Activated CD4-positive, alpha-beta T cell treated with anti-CD3 and anti-CD28 coated beads, Interleukin-2, amount 50 U/mL, for 48 hours (primary cell): ENCODE results near the gene COL6A1.
"Not testable (repeated sequence)": the region's sequence is repeated elsewhere in the genome, so short reads cannot be mapped to it uniquely, and the experiment has no call there.

Experiments
- DNase-seq, 2 experiments: peaks; one replicate each; pipeline ENCODE4 v3.0.0-alpha.2; 2020

The COL6A1 gene

GRCh38 chr21:46033410-46034400 lies 52.1 kb downstream of the COL6A1 start:
- DNase-seq, result no peak

GRCh38 chr21:46035809-46036695 lies 54.5 kb downstream of the COL6A1 start:
- no peak for DNase-seq

GRCh38 chr21:46036696-46037330 lies 55.2 kb downstream of the COL6A1 start:
- DNase-seq, result no peak

- DNase-seq, result no peak
These were observed 56.1 kb downstream of the COL6A1 start for GRCh38 chr21:46037331-46038325.

GRCh38 chr21:46038341-46038829 lies 56.8 kb downstream of the COL6A1 start:
- DNase-seq, result no peak

- no peak for DNase-seq
These were observed 57.4 kb downstream of the COL6A1 start for GRCh38 chr21:46038871-46039397.

- DNase-seq, result no peak
These were observed 58.5 kb downstream of the COL6A1 start for GRCh38 chr21:46039891-46040660.

GRCh38 chr21:46040707-46041106 lies 59.1 kb downstream of the COL6A1 start:
- DNase-seq, result no peak

- DNase-seq, result no peak
These were observed 59.6 kb downstream of the COL6A1 start for GRCh38 chr21:46041183-46041582.

- no peak for DNase-seq
These were observed 63.6 kb downstream of the COL6A1 start for GRCh38 chr21:46045154-46045553.

- no peak for DNase-seq
These were observed 64.9 kb downstream of the COL6A1 start for GRCh38 chr21:46046471-46046870.

GRCh38 chr21:46046906-46047305 lies 65.3 kb downstream of the COL6A1 start:
- not testable (repeated sequence) for DNase-seq

- DNase-seq, result no peak
These were observed 67.6 kb downstream of the COL6A1 start for GRCh38 chr21:46048926-46049889.

GRCh38 chr21:46049890-46050667 lies 68.5 kb downstream of the COL6A1 start:
- DNase-seq, result no peak

- DNase-seq, result no peak
These were observed 69.3 kb downstream of the COL6A1 start for GRCh38 chr21:46050668-46051378.

- DNase-seq, result no peak
These were observed 69.8 kb downstream of the COL6A1 start for GRCh38 chr21:46051379-46051770.

GRCh38 chr21:46051821-46052675 lies 70.5 kb downstream of the COL6A1 start:
- DNase-seq, result no peak
